ENCODE data around the gene TEX51.

DNA sequence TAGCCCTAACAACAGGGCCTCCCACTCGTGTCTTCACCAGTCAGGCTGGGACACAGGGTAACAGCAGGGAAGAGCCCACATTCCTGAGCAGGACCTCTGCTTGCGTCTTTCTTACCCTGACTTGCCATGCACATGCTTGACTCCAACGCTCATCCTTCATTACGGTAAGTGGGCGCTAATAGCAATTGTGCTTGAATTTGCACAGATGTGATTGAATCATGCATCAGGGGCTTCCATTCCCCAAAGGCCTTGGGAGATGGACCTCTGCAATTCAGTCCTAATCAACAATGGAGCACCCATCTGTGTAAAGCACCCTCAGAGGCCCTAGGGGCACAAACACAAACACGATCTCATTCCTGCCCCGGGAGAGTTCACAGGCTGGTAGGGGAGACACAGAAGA lies 13.5 kb downstream of the TEX51 start:
- TF ChIP-seq, protein P1, sequence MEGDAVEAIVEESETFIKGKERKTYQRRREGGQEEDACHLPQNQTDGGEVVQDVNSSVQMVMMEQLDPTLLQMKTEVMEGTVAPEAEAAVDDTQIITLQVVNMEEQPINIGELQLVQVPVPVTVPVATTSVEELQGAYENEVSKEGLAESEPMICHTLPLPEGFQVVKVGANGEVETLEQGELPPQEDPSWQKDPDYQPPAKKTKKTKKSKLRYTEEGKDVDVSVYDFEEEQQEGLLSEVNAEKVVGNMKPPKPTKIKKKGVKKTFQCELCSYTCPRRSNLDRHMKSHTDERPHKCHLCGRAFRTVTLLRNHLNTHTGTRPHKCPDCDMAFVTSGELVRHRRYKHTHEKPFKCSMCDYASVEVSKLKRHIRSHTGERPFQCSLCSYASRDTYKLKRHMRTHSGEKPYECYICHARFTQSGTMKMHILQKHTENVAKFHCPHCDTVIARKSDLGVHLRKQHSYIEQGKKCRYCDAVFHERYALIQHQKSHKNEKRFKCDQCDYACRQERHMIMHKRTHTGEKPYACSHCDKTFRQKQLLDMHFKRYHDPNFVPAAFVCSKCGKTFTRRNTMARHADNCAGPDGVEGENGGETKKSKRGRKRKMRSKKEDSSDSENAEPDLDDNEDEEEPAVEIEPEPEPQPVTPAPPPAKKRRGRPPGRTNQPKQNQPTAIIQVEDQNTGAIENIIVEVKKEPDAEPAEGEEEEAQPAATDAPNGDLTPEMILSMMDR (IDR thresholded peaks at IDR 0.05; ENCODE audit: low read depth, low read length) = no peak
- no peak for TF ChIP-seq EZH2phosphoT487 (IDR thresholded peaks at IDR 0.05; ENCODE audit: low read depth)

All from OCI-LY3 (cell line).